HG03159 (cell line): ENCODE results near the gene DAND5.

Source experiments
- ATAC-seq: cut with Tn5 transposase; IDR thresholded peaks from one replicate; pipeline ENCODE4 v1.9.1; 2021; ENCODE audit warnings: mild to moderate bottlenecking, moderate library complexity; ENCODE audit not compliant: unreplicated experiment

Gene DAND5

GRCh38 chr19:12969292-12969988 is at the start of gene DAND5:
Gene DAND5, plus strand, starts transcription at chr19:12969576. Its CDS starts 85 bp downstream, at chr19:12969661.
- ATAC-seq, result no peak

- no peak for ATAC-seq
Observed at GRCh38 chr19:12921047-12921446, 48.3 kb upstream of the DAND5 start.

- ATAC-seq, result no peak
Observed at GRCh38 chr19:12922959-12923358, 46.4 kb upstream of the DAND5 start.

- no peak for ATAC-seq
Observed at GRCh38 chr19:12924621-12925310, 44.6 kb upstream of the DAND5 start.

- ATAC-seq, result no peak
Observed at GRCh38 chr19:12930002-12930645, 39.3 kb upstream of the DAND5 start.

GRCh38 chr19:12932392-12933286 is 36.7 kb upstream of the DAND5 start:
- ATAC-seq, result no peak

- peak; percentile 39 for ATAC-seq
Observed at GRCh38 chr19:12933287-12934072, 35.9 kb upstream of the DAND5 start, which contains the start of gene FARSA. Gene FARSA, minus strand, starts transcription at chr19:12933711. Its CDS starts 15 bp downstream, at chr19:12933696.

- no peak for ATAC-seq
Observed at GRCh38 chr19:12935071-12935470, 34.3 kb upstream of the DAND5 start.

- no peak for ATAC-seq
Observed at GRCh38 chr19:12936582-12936981, 32.8 kb upstream of the DAND5 start.

- no peak for ATAC-seq
Observed at GRCh38 chr19:12937093-12937926, 32.1 kb upstream of the DAND5 start.

- peak; percentile 80 for ATAC-seq
Observed at GRCh38 chr19:12937927-12938778, 31.2 kb upstream of the DAND5 start, which contains the start of gene CALR. Gene CALR, plus strand, starts transcription at chr19:12938609. Its CDS starts 71 bp downstream, at chr19:12938680.

- ATAC-seq, result peak; percentile 8
Observed at GRCh38 chr19:12938779-12939601, 30.4 kb upstream of the DAND5 start.

GRCh38 chr19:12939975-12940423 is 29.4 kb upstream of the DAND5 start:
- no peak for ATAC-seq

GRCh38 chr19:12940897-12941296 is 28.5 kb upstream of the DAND5 start:
- no peak for ATAC-seq

GRCh38 chr19:12943437-12944044 is 25.8 kb upstream of the DAND5 start:
- no peak for ATAC-seq

- ATAC-seq, result no peak
Observed at GRCh38 chr19:12944104-12944674, 25.2 kb upstream of the DAND5 start.
